HuH-7 (cell line): Measurements from ENCODE around the gene HFE.
"Not testable (repeated sequence)": the region's sequence is repeated elsewhere in the genome, so short reads cannot be mapped to it uniquely, and the experiment has no call there.

Experiments used
- DNase-seq: peaks from one replicate; pipeline ENCODE4 v3.0.0; 2011; ENCODE audit warnings: low spot score

Gene HFE

DNA sequence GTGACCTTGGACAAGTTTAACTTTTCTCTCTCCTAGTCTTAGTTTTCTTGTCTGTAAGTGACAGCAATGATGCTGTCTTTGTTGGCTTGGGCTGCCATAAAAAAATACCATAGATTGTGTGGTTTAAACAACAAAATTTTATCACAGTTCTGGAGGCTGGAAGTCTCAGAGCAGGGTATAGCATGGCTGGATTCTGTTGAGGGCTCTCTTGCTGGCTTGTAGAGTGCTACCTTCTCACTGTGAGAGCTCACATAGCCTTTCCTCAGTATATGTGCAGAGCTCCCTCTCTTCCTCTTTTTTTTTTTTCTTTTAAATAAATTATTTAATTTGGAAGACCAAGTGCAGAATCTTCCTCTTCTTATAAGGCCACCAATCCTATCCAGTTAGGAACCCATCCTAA lies 26.3 kb downstream of the HFE start:
- DNase-seq: no peak

DNA sequence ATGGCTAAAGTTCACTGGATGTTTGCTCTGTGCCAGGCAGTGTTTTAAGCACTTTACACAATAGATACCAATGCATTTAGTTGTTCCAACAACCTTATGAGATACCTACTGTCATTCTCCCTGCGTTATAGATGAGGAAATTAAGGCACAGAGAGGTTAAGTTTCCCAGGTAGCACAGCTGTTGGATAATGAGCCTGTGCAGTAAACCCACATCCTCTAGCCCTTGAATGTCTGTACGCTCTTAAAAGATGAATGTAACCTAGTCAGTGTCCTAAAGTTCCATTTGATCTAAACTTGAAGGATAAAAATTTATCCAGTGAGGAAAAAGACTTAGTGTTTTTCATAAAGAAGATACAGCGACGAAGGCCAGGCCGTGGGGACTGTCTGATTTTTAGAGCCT lies 28.0 kb downstream of the HFE start:
- no peak for DNase-seq

GRCh38 chr6:26116267-26116666 lies 29.0 kb downstream of the HFE start:
- no peak for DNase-seq

GRCh38 chr6:26118999-26119398 lies 31.8 kb downstream of the HFE start:
- DNase-seq: no peak

DNA sequence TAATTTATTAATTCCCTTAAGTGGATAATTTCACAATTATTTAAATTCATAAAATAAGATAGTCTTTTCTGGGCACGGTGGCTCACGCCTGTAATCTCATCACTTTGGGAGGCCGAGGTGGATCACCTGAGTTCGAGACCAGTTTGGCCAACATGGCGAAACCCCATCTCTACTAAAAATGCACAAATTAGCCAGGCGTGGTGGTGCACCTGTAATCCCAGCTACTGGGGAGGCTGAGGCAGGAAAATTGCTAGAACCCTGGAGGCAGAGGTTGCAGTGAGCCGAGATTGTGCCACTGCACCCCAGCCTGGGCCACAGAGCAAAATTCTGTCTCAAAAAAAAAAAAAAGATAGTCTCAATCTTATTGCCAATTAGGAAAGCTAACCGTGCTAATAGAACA lies 32.9 kb downstream of the HFE start:
- not testable (repeated sequence) for DNase-seq

GRCh38 chr6:26120807-26121140 lies 33.5 kb downstream of the HFE start:
- no peak for DNase-seq

- no peak for DNase-seq
Observed at GRCh38 chr6:26121141-26122004, 34.1 kb downstream of the HFE start.

DNA sequence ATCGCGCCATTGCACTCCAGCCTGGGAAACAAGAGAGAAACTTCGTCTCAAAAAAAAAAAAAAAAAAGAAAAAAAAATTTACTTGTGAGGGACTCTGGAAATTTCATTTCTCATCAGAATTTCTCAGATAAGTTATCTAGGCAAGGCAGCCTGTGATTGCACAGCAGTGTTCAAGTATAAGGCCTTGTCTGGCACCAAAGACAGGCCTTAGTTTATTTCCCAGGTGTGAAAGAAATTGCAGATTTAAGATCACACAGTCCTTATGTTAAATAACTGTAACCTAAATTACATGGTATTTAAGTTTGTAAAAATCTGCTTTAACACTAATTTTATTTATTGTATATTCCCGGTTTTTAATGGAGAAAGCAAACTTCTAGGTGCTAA lies 34.8 kb downstream of the HFE start:
- no peak for DNase-seq

GRCh38 chr6:26122402-26122792 lies 35.2 kb downstream of the HFE start:
- no peak for DNase-seq

- peak; percentile 52 for DNase-seq
Observed at GRCh38 chr6:26122793-26123674, 35.8 kb downstream of the HFE start.

GRCh38 chr6:26123675-26123946 lies 36.4 kb downstream of the HFE start:
- no peak for DNase-seq

DNA sequence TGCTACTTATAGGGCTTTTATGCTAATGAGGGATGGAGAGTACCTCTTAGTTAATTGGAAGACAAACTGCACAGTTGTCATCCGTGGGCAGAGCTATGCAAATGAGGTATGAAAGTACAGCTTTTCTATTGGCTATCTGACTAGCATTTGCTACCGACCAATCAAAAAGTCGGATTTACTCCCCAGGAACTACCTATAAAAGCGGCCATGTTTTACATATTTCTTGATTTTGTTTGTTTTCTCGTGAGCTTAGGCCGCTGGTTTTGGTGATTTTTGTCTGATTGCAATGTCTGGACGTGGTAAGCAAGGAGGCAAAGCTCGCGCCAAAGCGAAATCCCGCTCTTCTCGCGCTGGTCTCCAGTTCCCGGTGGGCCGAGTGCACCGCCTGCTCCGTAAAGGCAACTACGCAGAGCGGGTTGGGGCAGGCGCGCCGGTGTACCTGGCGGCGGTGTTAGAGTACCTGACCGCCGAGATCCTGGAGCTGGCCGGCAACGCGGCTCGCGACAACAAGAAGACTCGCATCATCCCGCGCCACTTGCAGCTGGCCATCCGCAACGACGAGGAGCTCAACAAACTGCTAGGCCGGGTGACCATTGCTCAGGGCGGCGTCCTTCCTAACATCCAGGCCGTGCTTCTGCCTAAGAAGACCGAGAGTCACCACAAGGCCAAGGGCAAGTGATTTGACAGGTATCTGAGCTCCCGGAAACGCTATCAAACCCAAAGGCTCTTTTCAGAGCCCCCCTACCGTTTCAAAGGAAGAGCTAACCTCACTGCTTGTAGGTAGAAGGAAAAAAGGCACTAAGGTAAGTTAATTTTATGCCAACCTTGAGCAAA lies 36.9 kb downstream of the HFE start:
- DNase-seq: peak; percentile 75

- no peak for DNase-seq
Observed at GRCh38 chr6:26124781-26125685, 37.8 kb downstream of the HFE start.

DNA sequence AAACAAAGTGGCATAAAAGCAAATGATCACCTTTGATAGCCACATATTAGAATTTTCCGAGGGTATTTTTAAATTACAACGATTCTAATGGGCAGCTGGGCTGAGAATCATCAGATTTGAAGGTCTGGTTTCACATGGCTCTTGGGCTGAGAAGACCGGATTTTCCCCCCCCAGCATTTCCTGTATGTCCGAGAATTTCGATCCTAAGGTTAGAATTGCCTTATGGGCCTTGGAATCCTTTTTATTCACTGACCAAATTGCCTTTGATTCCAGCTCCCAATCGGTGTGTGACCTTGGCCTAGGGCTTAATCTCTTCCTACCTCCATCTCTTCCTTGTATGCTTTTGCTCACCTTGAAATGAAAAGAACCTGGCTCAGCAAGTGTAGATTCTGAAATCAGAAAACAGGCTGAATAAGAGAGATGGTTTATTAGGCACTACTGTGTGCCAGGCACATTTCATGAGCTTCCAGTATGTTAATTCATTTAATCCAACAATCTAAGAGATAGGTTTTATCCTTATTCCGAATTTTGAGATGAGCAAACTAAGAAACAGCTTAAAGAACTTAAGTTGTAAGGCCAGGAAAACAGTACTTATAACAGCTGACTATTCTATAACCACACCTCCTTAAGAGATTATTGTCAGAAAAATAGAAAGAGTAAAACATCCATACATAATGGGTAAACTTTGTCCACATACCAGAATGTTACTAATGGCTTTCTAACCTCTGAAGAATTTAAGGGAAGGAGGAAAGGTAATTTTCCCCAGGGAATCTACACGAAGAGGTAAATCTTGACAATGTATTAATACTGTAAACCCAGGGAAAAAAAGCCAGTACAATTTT lies 39.4 kb downstream of the HFE start:
- no peak for DNase-seq

DNA sequence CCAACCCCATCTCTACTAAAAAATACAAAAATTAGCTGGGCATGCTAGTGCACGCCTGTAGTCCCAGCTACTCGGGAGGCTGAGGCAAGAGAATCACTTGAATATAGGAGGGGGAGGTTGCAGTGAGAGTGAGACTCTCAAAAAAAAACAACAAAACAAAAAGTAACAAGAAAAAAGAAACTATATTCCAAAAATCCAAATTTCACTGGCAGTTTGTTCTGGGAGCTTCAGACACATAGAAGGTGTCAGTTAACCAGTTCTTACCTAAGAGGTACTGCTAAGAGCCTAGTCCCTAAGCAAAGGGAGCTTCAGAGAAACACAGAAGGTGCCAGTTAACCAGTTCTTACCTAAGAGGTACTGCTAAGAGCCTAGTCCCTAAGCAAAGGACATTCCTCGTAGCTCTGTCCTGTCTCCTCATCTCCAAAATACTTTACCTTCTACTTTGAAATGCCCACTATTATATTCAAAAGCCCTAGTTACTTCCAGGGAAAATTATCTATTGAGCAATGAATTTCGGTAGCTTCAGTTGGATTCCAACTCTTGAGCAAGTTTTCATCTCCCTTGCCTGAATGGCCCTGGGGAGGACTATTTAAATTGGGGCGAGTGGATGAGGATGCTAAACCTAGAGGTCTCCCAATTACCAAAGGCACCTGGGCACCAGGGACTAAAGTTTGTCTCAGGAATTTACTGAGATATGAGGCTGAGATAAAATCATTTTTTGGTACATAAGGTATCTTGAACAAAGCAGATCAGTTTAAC lies 41.0 kb downstream of the HFE start:
- DNase-seq: no peak

DNA sequence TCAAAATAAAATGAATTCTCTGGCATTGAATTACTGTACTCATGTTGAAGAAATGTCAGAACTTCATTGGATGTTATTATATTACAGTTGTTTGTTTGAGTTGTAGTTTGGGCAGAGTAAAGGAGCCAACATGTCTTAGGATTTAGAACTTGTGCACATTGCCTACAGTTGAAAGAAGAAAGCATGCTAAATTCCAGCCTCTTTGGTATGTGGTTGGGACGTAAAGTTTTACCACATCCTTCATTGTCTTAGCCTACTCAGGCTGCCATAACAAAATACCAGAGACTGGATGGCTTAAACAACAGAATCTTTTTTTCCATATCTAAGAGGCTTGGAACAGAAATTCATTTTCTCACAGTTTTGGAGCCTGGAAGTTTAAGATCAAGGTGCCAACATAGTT lies 42.4 kb downstream of the HFE start:
- DNase-seq: no peak

- DNase-seq: no peak
Observed at GRCh38 chr6:26130581-26131249, 43.5 kb downstream of the HFE start.

GRCh38 chr6:26131618-26132017 lies 44.4 kb downstream of the HFE start:
- no peak for DNase-seq

DNA sequence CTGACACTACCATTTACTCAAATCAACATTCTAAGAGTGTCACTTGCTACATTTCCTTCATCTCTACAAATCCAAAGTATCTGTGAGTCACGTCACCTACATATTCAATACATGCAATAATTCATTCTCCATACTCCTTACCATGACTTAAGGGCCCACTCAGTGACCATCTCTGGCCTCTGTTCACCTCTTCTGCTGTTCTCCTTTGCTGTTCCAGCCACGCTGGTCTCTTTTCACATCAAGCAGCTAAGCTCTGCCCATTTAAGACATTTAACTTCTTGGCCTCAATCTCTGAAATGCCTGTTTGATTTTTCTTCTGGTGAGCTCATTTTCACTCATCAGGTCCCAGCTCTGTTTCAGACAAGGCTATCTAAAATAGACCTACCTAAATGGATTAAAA lies 46.5 kb downstream of the HFE start:
- DNase-seq: no peak
